HG03175 (cell line): ENCODE measurements around the gene DHRS4.
"Not testable (repeated sequence)": the region's sequence is repeated elsewhere in the genome, so short reads cannot be mapped to it uniquely, and the experiment has no call there.

ENCODE experiments used
- ATAC-seq: cut with Tn5 transposase; IDR thresholded peaks from one replicate; pipeline ENCODE4 v1.9.1; 2021; ENCODE audit warnings: mild to moderate bottlenecking, moderate library complexity; ENCODE audit not compliant: unreplicated experiment

Gene DHRS4

GRCh38 chr14:23939607-23940326 is 13.8 kb upstream of the DHRS4 start:
- ATAC-seq = no peak

GRCh38 chr14:23941230-23941629 is 12.3 kb upstream of the DHRS4 start:
- ATAC-seq = no peak

- no peak for ATAC-seq
These were observed 11.9 kb upstream of the DHRS4 start for GRCh38 chr14:23941669-23942068.

GRCh38 chr14:23942587-23942986 is 11.0 kb upstream of the DHRS4 start:
- ATAC-seq = no peak

- ATAC-seq = not testable (repeated sequence)
These were observed 4.5 kb upstream of the DHRS4 start for GRCh38 chr14:23949069-23949468.

- ATAC-seq = no peak
These were observed 3.0 kb upstream of the DHRS4 start for GRCh38 chr14:23950411-23951135.

- not testable (repeated sequence) for ATAC-seq
These were observed 2.5 kb upstream of the DHRS4 start for GRCh38 chr14:23951136-23951466.

GRCh38 chr14:23951590-23952201 is 1.9 kb upstream of the DHRS4 start:
- no peak for ATAC-seq

- ATAC-seq = not testable (repeated sequence)
These were observed 480 bp upstream of the DHRS4 start for GRCh38 chr14:23953116-23953463.

- not testable (repeated sequence) for ATAC-seq
These were observed 677 bp downstream of the DHRS4 start for GRCh38 chr14:23954279-23954614.

- ATAC-seq = not testable (repeated sequence)
These were observed 1.4 kb downstream of the DHRS4 start for GRCh38 chr14:23954965-23955364.

GRCh38 chr14:23955811-23956210 is 2.2 kb downstream of the DHRS4 start:
- ATAC-seq = not testable (repeated sequence)

GRCh38 chr14:23957913-23958569 is 4.5 kb downstream of the DHRS4 start:
- ATAC-seq = not testable (repeated sequence)

GRCh38 chr14:23960899-23961298 is 7.3 kb downstream of the DHRS4 start:
- not testable (repeated sequence) for ATAC-seq

GRCh38 chr14:23961704-23962103 is 8.1 kb downstream of the DHRS4 start:
- not testable (repeated sequence) for ATAC-seq

- not testable (repeated sequence) for ATAC-seq
These were observed 15.5 kb downstream of the DHRS4 start for GRCh38 chr14:23969130-23969480.

- peak; percentile 66 for ATAC-seq
These were observed 16.1 kb downstream of the DHRS4 start for GRCh38 chr14:23969481-23970282.

GRCh38 chr14:23970283-23970659 is 16.7 kb downstream of the DHRS4 start:
- not testable (repeated sequence) for ATAC-seq

GRCh38 chr14:23973178-23973577 is 19.6 kb downstream of the DHRS4 start:
- ATAC-seq = not testable (repeated sequence)

GRCh38 chr14:23974041-23974440 is 20.5 kb downstream of the DHRS4 start:
- not testable (repeated sequence) for ATAC-seq

- ATAC-seq = not testable (repeated sequence)
These were observed 23.6 kb downstream of the DHRS4 start for GRCh38 chr14:23977208-23977607.
